PFSK-1 (cell line): ENCODE measurements around the gene PAPLN.

Source experiments
- FOXP2 ChIP-seq: optimal IDR thresholded peaks from 2 replicates; pipeline ENCODE3; 2011; ENCODE audit warnings: borderline replicate concordance, control low read depth, inconsistent platforms; ENCODE audit not compliant: insufficient read depth; ENCODE audit errors: extremely low read length, extremely low read depth
- POLR2AphosphoS5 ChIP-seq: IDR thresholded peaks from 2 replicates; pipeline ENCODE4 v1.6.1; 2012; ENCODE audit warnings: low read depth, mild to moderate bottlenecking, control low read depth, low read length, moderate library complexity
- REST ChIP-seq, 2 experiments: IDR thresholded peaks; 2 replicates each; pipeline versions ENCODE4 v1.6.1 to v1.8.0; 2011 to 2012; ENCODE audit warnings: low read depth in 2 of 2, low read length in 2 of 2, control low read depth in 1 of 2, inconsistent platforms in 1 of 2, mild to moderate bottlenecking in 1 of 2, moderate library complexity in 1 of 2; ENCODE audit not compliant: insufficient read depth in 1 of 2
- SIN3A ChIP-seq: IDR thresholded peaks from 2 replicates; pipeline ENCODE4 v1.6.1; 2012; ENCODE audit warnings: mild to moderate bottlenecking, low read length, moderate library complexity, borderline replicate concordance; ENCODE audit not compliant: insufficient read depth
- TAF1 ChIP-seq: IDR thresholded peaks from 2 replicates; pipeline ENCODE4 v1.6.1; 2012; ENCODE audit warnings: low read length, control low read depth, borderline replicate concordance; ENCODE audit not compliant: insufficient read depth

GRCh38 chr14:73233564-73233963, 3.7 kb upstream of the PAPLN start:
- TF ChIP-seq SIN3A (no peak), POLR2AphosphoS5 (no peak), TAF1 (no peak), REST (IDR thresholded peaks at IDR 0.05; ENCODE audit: insufficient read depth in 1 of 2, low read depth in 2 of 2, low read length in 2 of 2) (no peak), FOXP2 (no peak)
